ENCODE measurements around the gene ZIC4. TPM values are rescaled to one million over a fixed set of nuclear protein-coding genes. Genes with fewer than 3 reads are reported as not detected.

The ZIC4 gene
- polyA plus RNA-seq, 3 donors: not detected

GRCh38 chr3:147425388-147425850, 19.1 kb upstream of the ZIC4 start:
- H3K4me1 Mint-ChIP-seq: no peaks in the 10 kb centered on the region
- no peak for DNase-seq

GRCh38 chr3:147424581-147425387, 18.4 kb upstream of the ZIC4 start:
- Histone ChIP-seq H3K27ac (ENCODE audit: low read depth in 1 of 2, low read length in 2 of 2) (no peak overlapping the region), H3K27me3 (ENCODE audit: control insufficient read depth in 2 of 2, insufficient read depth in 2 of 2, low read length in 2 of 2) (peaks cover 57 to 82% of the 10 kb centered on the region in 2 donors), H3K4me3 (replicated peaks in 1 of 3; ENCODE audit: low read depth in 2 of 3, low read length in 3 of 3) (no peak overlapping the region), H3K36me3 (replicated peaks in 1 of 2; ENCODE audit: control insufficient read depth in 1 of 2, insufficient read depth in 2 of 2, low read length in 2 of 2) (no peaks in the 10 kb centered on the region), H3K4me1 (ENCODE audit: control insufficient read depth in 1 of 2, insufficient read depth in 2 of 2, low read length in 2 of 2) (no peaks in the 10 kb centered on the region), H2AFZ (ENCODE audit: insufficient read depth, low read depth, low read length, poor library complexity, severe bottlenecking) (no peak overlapping the region), H3K9ac (ENCODE audit: insufficient read depth, low read length, poor library complexity, severe bottlenecking) (no peak overlapping the region), H3K79me2 (ENCODE audit: insufficient read depth, low read length) (no peaks in the 10 kb centered on the region), H4K20me1 (ENCODE audit: insufficient read depth, low read length) (no peaks in the 10 kb centered on the region), H3K9me3 (replicated peaks in 1 of 2; ENCODE audit: control insufficient read depth in 1 of 2, insufficient read depth in 1 of 2, low read length in 2 of 2) (peaks cover 40 to 55% of the 10 kb centered on the region in 2 donors), H3K4me2 (replicated peaks; ENCODE audit: extremely low read depth, low read length, poor library complexity, severe bottlenecking) (no peak overlapping the region)
- no CpG with 5 or more reads among the region's 14 CpGs for WGBS (ENCODE audit: insufficient coverage)
- Mint-ChIP-seq H3K27ac (no peak overlapping the region), H3K9me3 (peaks cover 8 to 44% (median 37%) of the 10 kb centered on the region in 7 donors), H3K36me3 (peaks cover 8 to 9% of the 10 kb centered on the region in 2 donors), H3K4me3 (peak overlapping the region in 1 of 2 donors; percentile 20), H3K4me1 (no peaks in the 10 kb centered on the region), H3K27me3 (ENCODE audit: low read depth in 3 of 3) (peaks cover 59 to 69% (median 64%) of the 10 kb centered on the region in 3 donors)
- intact Hi-C loops (cut with micrococcal nuclease): no loop called here
- DNase-seq: no peak
- no peak for TF ChIP-seq CTCF (IDR thresholded peaks at IDR 0.05)

More at GRCh38 chr3:147425388-147425850, 19.1 kb upstream of the ZIC4 start:
- WGBS (ENCODE audit: insufficient coverage): no CpG with 5 or more reads among the region's 1 CpG
- Mint-ChIP-seq H3K36me3 (peaks cover 5 to 7% of the 10 kb centered on the region in 2 donors), H3K4me3 (peak overlapping the region in 1 of 2 donors; percentile 20), H3K27me3 (ENCODE audit: low read depth in 3 of 3) (peaks cover 53 to 63% (median 59%) of the 10 kb centered on the region in 3 donors), H3K9me3 (peaks cover 8 to 37% (median 31%) of the 10 kb centered on the region in 7 donors), H3K27ac (no peak overlapping the region)
- Histone ChIP-seq H3K9me3 (replicated peaks in 1 of 2; ENCODE audit: control insufficient read depth in 1 of 2, insufficient read depth in 1 of 2, low read length in 2 of 2) (peaks cover 33 to 49% of the 10 kb centered on the region in 2 donors), H4K20me1 (ENCODE audit: insufficient read depth, low read length) (no peaks in the 10 kb centered on the region), H3K36me3 (replicated peaks in 1 of 2; ENCODE audit: control insufficient read depth in 1 of 2, insufficient read depth in 2 of 2, low read length in 2 of 2) (no peaks in the 10 kb centered on the region), H3K27me3 (ENCODE audit: control insufficient read depth in 2 of 2, insufficient read depth in 2 of 2, low read length in 2 of 2) (peaks cover 51 to 76% of the 10 kb centered on the region in 2 donors), H3K27ac (ENCODE audit: low read depth in 1 of 2, low read length in 2 of 2) (no peak overlapping the region), H3K9ac (ENCODE audit: insufficient read depth, low read length, poor library complexity, severe bottlenecking) (no peak overlapping the region), H2AFZ (ENCODE audit: insufficient read depth, low read depth, low read length, poor library complexity, severe bottlenecking) (no peak overlapping the region), H3K4me2 (replicated peaks; ENCODE audit: extremely low read depth, low read length, poor library complexity, severe bottlenecking) (no peak overlapping the region), H3K79me2 (ENCODE audit: insufficient read depth, low read length) (no peaks in the 10 kb centered on the region), H3K4me1 (ENCODE audit: control insufficient read depth in 1 of 2, insufficient read depth in 2 of 2, low read length in 2 of 2) (no peaks in the 10 kb centered on the region), H3K4me3 (replicated peaks in 1 of 3; ENCODE audit: low read depth in 2 of 3, low read length in 3 of 3) (no peak overlapping the region)
- TF ChIP-seq CTCF (IDR thresholded peaks at IDR 0.05): no peak
- intact Hi-C loops (cut with micrococcal nuclease): no loop called here

Measured in CD14-positive monocyte (primary cell).